Chondrocyte (in vitro differentiated cells): Measurements from ENCODE around the gene IL1A. TPM values are rescaled to one million over a fixed set of nuclear protein-coding genes. Genes with fewer than 3 reads are reported as not detected.

Experiments
- DNase-seq: peaks from one replicate; pipeline ENCODE4 v3.0.0; 2021; ENCODE audit warnings: mixed read lengths, low spot score
- H3K27ac Mint-ChIP-seq: one replicate; pipeline ENCODE4 v1.8.0; 2021; ENCODE audit warnings: mild to moderate bottlenecking, moderate library complexity, mixed read lengths; ENCODE audit not compliant: unreplicated experiment
- H3K27me3 Mint-ChIP-seq: 2 replicates; pipeline ENCODE4 v1.8.0; 2021; ENCODE audit warnings: low read depth, mixed read lengths
- H3K36me3 Mint-ChIP-seq: 2 replicates; pipeline ENCODE4 v1.8.0; 2021; ENCODE audit warnings: low read depth, mixed read lengths
- H3K4me1 Mint-ChIP-seq: 2 replicates; pipeline ENCODE4 v1.8.0; 2021; ENCODE audit warnings: low read depth, mild to moderate bottlenecking, mixed read lengths
- H3K4me3 Mint-ChIP-seq: one replicate; pipeline ENCODE4 v1.8.0; 2021; ENCODE audit warnings: mild to moderate bottlenecking, moderate library complexity, mixed read lengths; ENCODE audit not compliant: unreplicated experiment
- H3K9me3 Mint-ChIP-seq: 2 replicates; pipeline ENCODE4 v1.8.0; 2021; ENCODE audit warnings: low read depth, mixed read lengths
- total RNA-seq: library from RNA; stranded (reverse); gene quantifications from 3 replicates; pipeline ENCODE4 v1.2.1, GENCODE V29; 2021
- TF ChIP-seq, protein P1 (sequence below): fragments of 200-600 bp; sonication (generic); IDR thresholded peaks from 2 replicates; pipeline ENCODE4 v1.5.0; 2021; ENCODE audit warnings: antibody characterized with exemption, mild to moderate bottlenecking, moderate library complexity

The IL1A gene
- total RNA-seq, 1 donor from 2014 or later = not detected

DNA sequence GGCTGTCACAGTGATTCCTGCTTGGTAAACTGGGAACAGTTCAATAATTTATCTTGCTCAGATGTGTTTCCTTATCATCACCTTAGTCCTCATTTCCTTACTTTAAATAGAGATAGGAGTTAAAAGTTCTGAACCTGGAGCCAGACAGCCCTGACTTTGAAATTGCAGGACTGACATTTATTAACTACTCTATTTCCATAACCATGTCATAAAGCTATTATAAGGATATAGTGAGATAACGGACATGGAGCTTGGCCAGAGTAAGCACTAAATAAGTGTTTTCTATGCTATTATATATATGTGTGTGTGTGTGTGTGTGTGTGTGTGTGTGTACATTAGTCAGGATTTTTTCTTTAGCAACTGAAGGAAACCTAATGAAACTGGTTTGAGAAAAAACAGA is 50.4 kb downstream of the IL1A start:
- TF ChIP-seq, protein P1, sequence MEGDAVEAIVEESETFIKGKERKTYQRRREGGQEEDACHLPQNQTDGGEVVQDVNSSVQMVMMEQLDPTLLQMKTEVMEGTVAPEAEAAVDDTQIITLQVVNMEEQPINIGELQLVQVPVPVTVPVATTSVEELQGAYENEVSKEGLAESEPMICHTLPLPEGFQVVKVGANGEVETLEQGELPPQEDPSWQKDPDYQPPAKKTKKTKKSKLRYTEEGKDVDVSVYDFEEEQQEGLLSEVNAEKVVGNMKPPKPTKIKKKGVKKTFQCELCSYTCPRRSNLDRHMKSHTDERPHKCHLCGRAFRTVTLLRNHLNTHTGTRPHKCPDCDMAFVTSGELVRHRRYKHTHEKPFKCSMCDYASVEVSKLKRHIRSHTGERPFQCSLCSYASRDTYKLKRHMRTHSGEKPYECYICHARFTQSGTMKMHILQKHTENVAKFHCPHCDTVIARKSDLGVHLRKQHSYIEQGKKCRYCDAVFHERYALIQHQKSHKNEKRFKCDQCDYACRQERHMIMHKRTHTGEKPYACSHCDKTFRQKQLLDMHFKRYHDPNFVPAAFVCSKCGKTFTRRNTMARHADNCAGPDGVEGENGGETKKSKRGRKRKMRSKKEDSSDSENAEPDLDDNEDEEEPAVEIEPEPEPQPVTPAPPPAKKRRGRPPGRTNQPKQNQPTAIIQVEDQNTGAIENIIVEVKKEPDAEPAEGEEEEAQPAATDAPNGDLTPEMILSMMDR = no peak
- peaks cover 6% of the 10 kb centered on the region for H3K4me1 Mint-ChIP-seq
- no peaks in the 10 kb centered on the region for H3K36me3 Mint-ChIP-seq
- no peak overlapping the region for H3K27ac Mint-ChIP-seq
- H3K4me3 Mint-ChIP-seq = no peak overlapping the region
- H3K9me3 Mint-ChIP-seq = no peaks in the 10 kb centered on the region
- DNase-seq = no peak
- no peaks in the 10 kb centered on the region for H3K27me3 Mint-ChIP-seq

DNA sequence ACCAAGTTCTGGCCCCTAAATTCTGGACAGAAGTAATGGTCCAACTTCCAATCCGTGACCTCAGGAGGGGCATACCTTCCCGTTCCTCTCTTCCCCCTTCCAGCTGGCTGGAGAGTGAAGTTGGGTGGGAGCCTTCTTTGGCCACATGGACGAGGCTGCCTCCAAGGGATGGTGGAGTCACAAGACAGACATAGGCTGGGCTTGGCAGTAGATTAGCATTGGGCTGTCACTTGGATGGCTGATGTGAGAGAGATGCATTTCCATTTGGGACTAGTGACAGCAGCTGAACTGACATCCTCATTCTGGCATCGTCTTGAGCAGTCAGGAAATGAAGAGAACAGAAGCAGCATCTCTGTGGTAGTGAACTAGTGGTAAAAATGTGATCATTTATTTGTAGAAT is 50.8 kb downstream of the IL1A start:
- Mint-ChIP-seq H3K4me1 (peaks cover 8% of the 10 kb centered on the region), H3K27me3 (no peaks in the 10 kb centered on the region), H3K9me3 (no peaks in the 10 kb centered on the region), H3K4me3 (no peak overlapping the region), H3K36me3 (no peaks in the 10 kb centered on the region), H3K27ac (no peak overlapping the region)
- TF ChIP-seq, protein P1 = no peak
- DNase-seq = no peak

DNA sequence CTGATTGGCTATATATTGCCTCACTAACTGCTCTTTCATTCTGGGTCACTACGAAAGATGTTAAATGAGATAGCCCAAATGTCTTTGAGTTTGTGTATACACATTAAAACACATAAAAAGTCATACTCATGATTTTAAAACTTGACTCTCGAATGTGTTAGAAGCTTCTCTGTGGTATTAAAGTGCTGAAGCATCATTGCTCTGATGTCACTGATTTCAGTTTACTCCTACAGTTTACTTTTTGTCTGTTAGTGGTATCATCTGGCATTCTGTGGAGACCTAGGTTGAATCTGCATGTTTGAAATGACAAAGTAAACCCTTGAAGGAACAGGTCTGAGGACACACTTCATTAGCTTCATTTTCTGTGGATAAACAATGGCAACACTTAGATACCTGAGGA is 52.8 kb downstream of the IL1A start:
- no peak overlapping the region for H3K27ac Mint-ChIP-seq
- H3K4me1 Mint-ChIP-seq = peaks cover 16% of the 10 kb centered on the region
- no peak for DNase-seq
- H3K27me3 Mint-ChIP-seq = no peaks in the 10 kb centered on the region
- TF ChIP-seq, protein P1 = no peak
- H3K9me3 Mint-ChIP-seq = no peaks in the 10 kb centered on the region
- no peaks in the 10 kb centered on the region for H3K36me3 Mint-ChIP-seq
- H3K4me3 Mint-ChIP-seq = no peak overlapping the region

DNA sequence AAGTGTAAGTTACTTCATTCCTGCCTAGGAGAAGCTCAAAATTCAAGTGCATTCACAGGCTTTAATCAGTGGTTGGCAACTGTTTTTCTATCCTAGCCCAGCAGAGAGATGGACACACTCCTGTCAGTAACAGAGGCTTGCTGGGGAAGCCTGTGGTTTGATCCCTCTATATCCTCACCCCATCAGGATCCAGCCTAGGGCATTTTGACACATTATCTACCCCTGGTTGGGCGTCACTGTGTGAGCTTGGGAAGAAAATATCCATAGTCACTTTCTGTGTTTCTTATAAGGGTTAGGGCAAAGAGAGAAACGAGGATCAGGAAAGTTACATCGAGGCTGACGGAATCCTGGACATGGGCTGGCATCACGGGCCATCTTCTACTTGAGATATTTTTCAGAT is 53.5 kb downstream of the IL1A start:
- Mint-ChIP-seq H3K9me3 (no peaks in the 10 kb centered on the region), H3K36me3 (no peaks in the 10 kb centered on the region), H3K27ac (no peak overlapping the region), H3K4me1 (peaks cover 17% of the 10 kb centered on the region), H3K27me3 (no peaks in the 10 kb centered on the region), H3K4me3 (no peak overlapping the region)
- TF ChIP-seq, protein P1 = no peak
- DNase-seq = no peak

DNA sequence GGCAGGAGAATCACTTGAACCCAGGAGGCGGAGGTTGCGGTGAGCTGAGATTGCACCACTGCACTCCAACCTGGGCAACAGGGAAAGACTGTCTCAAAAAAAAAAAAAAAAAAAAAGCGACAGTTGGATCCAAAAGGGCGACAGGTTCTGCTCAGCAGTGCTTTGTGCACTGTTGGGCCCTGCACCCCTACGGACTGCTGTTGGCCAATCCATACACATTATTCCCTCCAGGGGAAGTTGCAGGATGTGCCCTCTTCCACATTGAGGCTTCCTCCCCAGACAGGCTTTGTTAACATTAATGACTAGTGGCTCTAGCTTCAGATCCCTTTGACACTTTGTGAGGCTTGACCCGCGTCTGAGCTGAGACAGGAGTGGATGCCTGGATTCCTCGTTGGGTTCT is 54.1 kb downstream of the IL1A start:
- TF ChIP-seq, protein P1 = no peak
- Mint-ChIP-seq H3K4me3 (no peak overlapping the region), H3K4me1 (peaks cover 17% of the 10 kb centered on the region), H3K9me3 (no peaks in the 10 kb centered on the region), H3K27me3 (no peaks in the 10 kb centered on the region), H3K27ac (no peak overlapping the region), H3K36me3 (no peaks in the 10 kb centered on the region)
- DNase-seq = no peak
